Dedifferentiated amniotic fluid mesenchymal stem cell (primary cell): ENCODE results near the gene CES3.
"Not testable (repeated sequence)": the region's sequence is repeated elsewhere in the genome, so short reads cannot be mapped to it uniquely, and the experiment has no call there.

Experiments used
- DNase-seq: peaks from one replicate; pipeline ENCODE4 v3.0.0-alpha.2; 2016; ENCODE audit errors: extremely low spot score

Gene CES3

GRCh38 chr16:66970775-66971720, 10.0 kb downstream of the CES3 start:
- no peak for DNase-seq

- DNase-seq, result no peak
These were observed 11.9 kb downstream of the CES3 start for GRCh38 chr16:66972983-66973382.

GRCh38 chr16:66973716-66974115, 12.7 kb downstream of the CES3 start:
- no peak for DNase-seq

GRCh38 chr16:66974156-66974931, 13.3 kb downstream of the CES3 start:
- DNase-seq, result not testable (repeated sequence)

- DNase-seq, result not testable (repeated sequence)
These were observed 13.8 kb downstream of the CES3 start for GRCh38 chr16:66974932-66975246.

GRCh38 chr16:66975302-66975893, 14.3 kb downstream of the CES3 start:
- DNase-seq, result no peak

GRCh38 chr16:66976746-66977145, 15.7 kb downstream of the CES3 start:
- no peak for DNase-seq

- peak; percentile 63 for DNase-seq
These were observed 16.5 kb downstream of the CES3 start for GRCh38 chr16:66977341-66978113.

GRCh38 chr16:66979011-66979717, 18.1 kb downstream of the CES3 start:
- no peak for DNase-seq

- DNase-seq, result no peak
These were observed 22.0 kb downstream of the CES3 start for GRCh38 chr16:66983033-66983432.

- no peak for DNase-seq
These were observed 23.8 kb downstream of the CES3 start for GRCh38 chr16:66984892-66985311.

GRCh38 chr16:66986559-66986958, 25.5 kb downstream of the CES3 start:
- DNase-seq, result no peak

GRCh38 chr16:66988197-66988788, 27.2 kb downstream of the CES3 start, which contains the start of gene CES4A:
Gene CES4A (plus strand): TSS chr16:66988589. CDS start chr16:66988773, 184 bp downstream.
- no peak for DNase-seq

GRCh38 chr16:66991545-66992077, 30.5 kb downstream of the CES3 start:
- DNase-seq, result no peak

- not testable (repeated sequence) for DNase-seq
These were observed 32.5 kb downstream of the CES3 start for GRCh38 chr16:66993558-66993957.

- peak; percentile 33 for DNase-seq
These were observed 35.4 kb downstream of the CES3 start for GRCh38 chr16:66996324-66996982.

GRCh38 chr16:66996983-66997358, 35.9 kb downstream of the CES3 start:
- no peak for DNase-seq

GRCh38 chr16:67000384-67001351, 39.6 kb downstream of the CES3 start:
- no peak for DNase-seq

- no peak for DNase-seq
These were observed 40.7 kb downstream of the CES3 start for GRCh38 chr16:67001726-67002125.
